Measurements from ENCODE around the gene CSRNP3.

The CSRNP3 gene

GRCh38 chr2:165681841-165682240 is 212.3 kb downstream of the CSRNP3 start:
- DNase-seq (ENCODE audit: low read depth, low spot score): peak; percentile 22

GRCh38 chr2:165682546-165682945 is 213.0 kb downstream of the CSRNP3 start:
- no peak for DNase-seq (ENCODE audit: low read depth, low spot score)

- DNase-seq (ENCODE audit: low read depth, low spot score): no peak
Observed at GRCh38 chr2:165686800-165687199, 217.3 kb downstream of the CSRNP3 start.

- peak; percentile 6 for DNase-seq (ENCODE audit: low read depth, low spot score)
Observed at GRCh38 chr2:165687426-165688002, 218.0 kb downstream of the CSRNP3 start.

- DNase-seq (ENCODE audit: low read depth, low spot score): peak; percentile 57
Observed at GRCh38 chr2:165691615-165692014, 222.1 kb downstream of the CSRNP3 start.

GRCh38 chr2:165692906-165693305 is 223.4 kb downstream of the CSRNP3 start:
- DNase-seq (ENCODE audit: low read depth, low spot score): no peak

- no peak for DNase-seq (ENCODE audit: low read depth, low spot score)
Observed at GRCh38 chr2:165693838-165694237, 224.3 kb downstream of the CSRNP3 start.

GRCh38 chr2:165697748-165698443 is 228.4 kb downstream of the CSRNP3 start:
- DNase-seq (ENCODE audit: low read depth, low spot score): peak; percentile 28

GRCh38 chr2:165698444-165698884 is 229.0 kb downstream of the CSRNP3 start:
- peak; percentile 76 for DNase-seq (ENCODE audit: low read depth, low spot score)

GRCh38 chr2:165699946-165700345 is 230.4 kb downstream of the CSRNP3 start:
- DNase-seq (ENCODE audit: low read depth, low spot score): no peak

- no peak for DNase-seq (ENCODE audit: low read depth, low spot score)
Observed at GRCh38 chr2:165700531-165700930, 231.0 kb downstream of the CSRNP3 start.

- DNase-seq (ENCODE audit: low read depth, low spot score): no peak
Observed at GRCh38 chr2:165701147-165701546, 231.6 kb downstream of the CSRNP3 start.

- no peak for DNase-seq (ENCODE audit: low read depth, low spot score)
Observed at GRCh38 chr2:165706960-165707487, 237.5 kb downstream of the CSRNP3 start.

GRCh38 chr2:165716091-165716490 is 246.6 kb downstream of the CSRNP3 start:
- no peak for DNase-seq (ENCODE audit: low read depth, low spot score)

GRCh38 chr2:165718610-165719210 is 249.2 kb downstream of the CSRNP3 start:
- DNase-seq (ENCODE audit: low read depth, low spot score): peak; percentile 13

- DNase-seq (ENCODE audit: low read depth, low spot score): peak; percentile 96
Observed at GRCh38 chr2:165720511-165720910, 251.0 kb downstream of the CSRNP3 start.

GRCh38 chr2:165725421-165725820 is 255.9 kb downstream of the CSRNP3 start:
- peak; percentile 40 for DNase-seq (ENCODE audit: low read depth, low spot score)

Measured in astrocyte of the hippocampus (primary cell).